Activated CD4-positive, alpha-beta memory T cell treated with anti-CD3 and anti-CD28 coated beads, Interleukin-2, amount 10 ng/mL, durations not matched to agents 7 days and 5 days (primary cell): ENCODE measurements around the gene CHMP1A. TPM values are rescaled to one million over a fixed set of nuclear protein-coding genes. Genes with fewer than 3 reads are reported as not detected.

ENCODE experiments used
- CTCF ChIA-PET: fragments of 350-600 bp; sonication (Branson Sonifier 250); formaldehyde crosslinking; loops from one replicate; lab custom pipeline; 2021; ENCODE audit warnings: antibody characterized with exemption, inconsistent platforms; lab: Charles Lee
- POLR2A ChIA-PET: fragments of 350-600 bp; sonication (Branson Sonifier 250); formaldehyde crosslinking; loops from one replicate; lab custom pipeline; 2021; ENCODE audit warnings: antibody characterized with exemption; lab: Charles Lee
- DNase-seq: peaks from one replicate; pipeline ENCODE4 v3.0.0-alpha.2; 2020
- H3K27ac Mint-ChIP-seq: one replicate; pipeline ENCODE4 v1.8.0; 2021; ENCODE audit warnings: mild to moderate bottlenecking, mixed read lengths
- H3K27me3 Mint-ChIP-seq: one replicate; pipeline ENCODE4 v1.8.0; 2021; ENCODE audit warnings: mixed read lengths
- H3K36me3 Mint-ChIP-seq: one replicate; pipeline ENCODE4 v1.8.0; 2021; ENCODE audit warnings: low read depth, mixed read lengths
- H3K4me1 Mint-ChIP-seq: one replicate; pipeline ENCODE4 v1.8.0; 2021; ENCODE audit warnings: mixed read lengths
- H3K4me3 Mint-ChIP-seq: one replicate; pipeline ENCODE4 v1.8.0; 2021; ENCODE audit warnings: mild to moderate bottlenecking, mixed read lengths
- H3K9me3 Mint-ChIP-seq: one replicate; pipeline ENCODE4 v1.8.0; 2021; ENCODE audit warnings: mixed read lengths
- total RNA-seq, 2 experiments: library from RNA; stranded (reverse); gene quantifications; one replicate each; pipeline ENCODE4 v1.2.3, GENCODE V29; 2021

The CHMP1A gene
- total RNA-seq, 2 experiments from 2014 or later, result 93.8 to 102 TPM

GRCh38 chr16:89615176-89615575 is 42.3 kb downstream of the CHMP1A start:
- DNase-seq, result no peak
- no peak overlapping the region for H3K27ac Mint-ChIP-seq
- H3K36me3 Mint-ChIP-seq, result peaks cover 3% of the 10 kb centered on the region
- peaks cover 3% of the 10 kb centered on the region for H3K27me3 Mint-ChIP-seq
- no peak overlapping the region for H3K4me3 Mint-ChIP-seq
- ChIA-PET POLR2A (no interaction called here), CTCF (no interaction called here)
- peaks cover 10% of the 10 kb centered on the region for H3K4me1 Mint-ChIP-seq
- H3K9me3 Mint-ChIP-seq, result peaks cover 10% of the 10 kb centered on the region

- ChIA-PET CTCF (interaction anchor here (0.7 kb wide), 1 partner anchor 76 kb away, joined by 3 read pairs; no protein-coding TSS in a partner anchor), POLR2A (no interaction called here)
- H3K27ac Mint-ChIP-seq, result no peak overlapping the region
These were observed 43.5 kb downstream of the CHMP1A start for GRCh38 chr16:89613954-89614459.

GRCh38 chr16:89613231-89613953 is 44.1 kb downstream of the CHMP1A start, which contains the start of gene DPEP1:
TSS of gene DPEP1 (plus strand) at chr16:89613642. CDS start at chr16:89630411, 16,769 bp downstream.
- H3K4me3 Mint-ChIP-seq, result no peak within 1 kb of the TSS
- ChIA-PET CTCF (no interaction called here), POLR2A (no interaction called here)
- H3K9me3 Mint-ChIP-seq, result peaks cover 10% of the 10 kb centered on the region
- H3K36me3 Mint-ChIP-seq, result peaks cover 3% of the 10 kb centered on the region
- DNase-seq, result no peak
- peaks cover 10% of the 10 kb centered on the region for H3K4me1 Mint-ChIP-seq
- no peak within 1 kb of the TSS for H3K27ac Mint-ChIP-seq
- peaks cover 3% of the 10 kb centered on the region for H3K27me3 Mint-ChIP-seq

More at GRCh38 chr16:89613954-89614459, 43.5 kb downstream of the CHMP1A start:
- H3K4me1 Mint-ChIP-seq, result peaks cover 10% of the 10 kb centered on the region
- H3K4me3 Mint-ChIP-seq, result no peak overlapping the region
- peaks cover 3% of the 10 kb centered on the region for H3K36me3 Mint-ChIP-seq
- peaks cover 10% of the 10 kb centered on the region for H3K9me3 Mint-ChIP-seq
- H3K27me3 Mint-ChIP-seq, result peaks cover 3% of the 10 kb centered on the region
- DNase-seq, result no peak

GRCh38 chr16:89612415-89613166 is 44.9 kb downstream of the CHMP1A start:
- peaks cover 10% of the 10 kb centered on the region for H3K9me3 Mint-ChIP-seq
- ChIA-PET POLR2A (no interaction called here), CTCF (no interaction called here)
- H3K36me3 Mint-ChIP-seq, result peaks cover 3% of the 10 kb centered on the region
- H3K4me3 Mint-ChIP-seq, result no peak overlapping the region
- DNase-seq, result no peak
- peaks cover 5% of the 10 kb centered on the region for H3K27me3 Mint-ChIP-seq
- H3K27ac Mint-ChIP-seq, result no peak overlapping the region
- H3K4me1 Mint-ChIP-seq, result peaks cover 10% of the 10 kb centered on the region

- ChIA-PET POLR2A (no interaction called here), CTCF (no interaction called here)
These were observed 47.4 kb downstream of the CHMP1A start for GRCh38 chr16:89610108-89610453.

GRCh38 chr16:89607937-89608740 is 49.4 kb downstream of the CHMP1A start:
- peaks cover 5% of the 10 kb centered on the region for H3K27me3 Mint-ChIP-seq
- H3K4me1 Mint-ChIP-seq, result peaks cover under 1% of the 10 kb centered on the region
- H3K36me3 Mint-ChIP-seq, result no peaks in the 10 kb centered on the region
- POLR2A ChIA-PET, result no interaction called here
- CTCF ChIA-PET, result interaction anchor here (0.6 kb wide), 1 partner anchor 154 kb away, joined by 3 read pairs; no protein-coding TSS in a partner anchor
- H3K4me3 Mint-ChIP-seq, result no peak overlapping the region
- no peak overlapping the region for H3K27ac Mint-ChIP-seq
- no peak for DNase-seq
- no peaks in the 10 kb centered on the region for H3K9me3 Mint-ChIP-seq

More at GRCh38 chr16:89610108-89610453, 47.4 kb downstream of the CHMP1A start:
- Mint-ChIP-seq H3K9me3 (no peaks in the 10 kb centered on the region), H3K4me3 (no peak overlapping the region), H3K4me1 (no peaks in the 10 kb centered on the region), H3K36me3 (no peaks in the 10 kb centered on the region), H3K27ac (no peak overlapping the region), H3K27me3 (peaks cover 5% of the 10 kb centered on the region)
- no peak for DNase-seq

- peaks cover 7% of the 10 kb centered on the region for H3K4me1 Mint-ChIP-seq
- no peak overlapping the region for H3K4me3 Mint-ChIP-seq
- DNase-seq, result no peak
- ChIA-PET POLR2A (no interaction called here), CTCF (no interaction called here)
- peaks cover 3% of the 10 kb centered on the region for H3K27me3 Mint-ChIP-seq
- no peaks in the 10 kb centered on the region for H3K9me3 Mint-ChIP-seq
- no peak overlapping the region for H3K27ac Mint-ChIP-seq
- no peaks in the 10 kb centered on the region for H3K36me3 Mint-ChIP-seq
These were observed 50.1 kb downstream of the CHMP1A start for GRCh38 chr16:89607453-89607852.

GRCh38 chr16:89606006-89606405 is 51.5 kb downstream of the CHMP1A start:
- Mint-ChIP-seq H3K27ac (no peak overlapping the region), H3K36me3 (no peaks in the 10 kb centered on the region), H3K4me1 (peaks cover 12% of the 10 kb centered on the region), H3K27me3 (peaks cover 3% of the 10 kb centered on the region), H3K9me3 (no peaks in the 10 kb centered on the region), H3K4me3 (no peak overlapping the region)
- DNase-seq, result no peak
- CTCF ChIA-PET, result no interaction called here
- POLR2A ChIA-PET, result no interaction called here

GRCh38 chr16:89605186-89605970 is 52.1 kb downstream of the CHMP1A start:
- Mint-ChIP-seq H3K27ac (no peak overlapping the region), H3K36me3 (no peaks in the 10 kb centered on the region), H3K9me3 (no peaks in the 10 kb centered on the region), H3K4me3 (no peak overlapping the region), H3K27me3 (peaks cover 3% of the 10 kb centered on the region), H3K4me1 (peaks cover 12% of the 10 kb centered on the region)
- ChIA-PET CTCF (no interaction called here), POLR2A (no interaction called here)
- DNase-seq, result no peak

- H3K27ac Mint-ChIP-seq, result no peak overlapping the region
- H3K9me3 Mint-ChIP-seq, result no peaks in the 10 kb centered on the region
These were observed 52.7 kb downstream of the CHMP1A start for GRCh38 chr16:89604764-89605163.

GRCh38 chr16:89602952-89603590 is 54.4 kb downstream of the CHMP1A start:
- DNase-seq, result no peak

More at GRCh38 chr16:89604764-89605163, 52.7 kb downstream of the CHMP1A start:
- H3K27me3 Mint-ChIP-seq, result peaks cover 2% of the 10 kb centered on the region
- DNase-seq, result no peak
- H3K36me3 Mint-ChIP-seq, result no peaks in the 10 kb centered on the region
- ChIA-PET POLR2A (no interaction called here), CTCF (no interaction called here)
- peaks cover 12% of the 10 kb centered on the region for H3K4me1 Mint-ChIP-seq
- no peak overlapping the region for H3K4me3 Mint-ChIP-seq

More at GRCh38 chr16:89602952-89603590, 54.4 kb downstream of the CHMP1A start:
- ChIA-PET CTCF (no interaction called here), POLR2A (interaction anchor here (0.9 kb wide), 1 partner anchor 38 kb away, joined by 4 read pairs; no protein-coding TSS in a partner anchor)
- H3K27me3 Mint-ChIP-seq, result peaks cover 2% of the 10 kb centered on the region
- no peaks in the 10 kb centered on the region for H3K9me3 Mint-ChIP-seq
- H3K4me3 Mint-ChIP-seq, result no peak overlapping the region
- peaks cover 12% of the 10 kb centered on the region for H3K4me1 Mint-ChIP-seq
- H3K36me3 Mint-ChIP-seq, result no peaks in the 10 kb centered on the region
- H3K27ac Mint-ChIP-seq, result no peak overlapping the region
